H1 (cell line): ENCODE results near the gene SNHG17. TPM values are rescaled to one million over a fixed set of nuclear protein-coding genes. Genes with fewer than 3 reads are reported as not detected.
"Not testable (repeated sequence)": the region's sequence is repeated elsewhere in the genome, so short reads cannot be mapped to it uniquely, and the experiment has no call there.

ENCODE experiments used
- CTCF ChIA-PET: fragments of 300-600 bp; sonication (Branson Sonifier 250); formaldehyde crosslinking; loops from one replicate; lab custom pipeline; 2021; ENCODE audit not compliant: partially characterized antibody; lab: Charles Lee
- POLR2A ChIA-PET: fragments of 300-600 bp; sonication (Branson Sonifier 250); formaldehyde crosslinking; loops from one replicate; lab custom pipeline; 2021; ENCODE audit warnings: inconsistent platforms; ENCODE audit not compliant: partially characterized antibody; lab: Charles Lee
- DNase-seq, 2 experiments: peaks; one replicate each; pipeline versions ENCODE4 v3.0.0 to v3.0.0-alpha.2; 2010 to 2022; ENCODE audit warnings: low spot score in 2 of 2, low read depth in 1 of 2, mixed read lengths in 1 of 2
- FAIRE-seq: peaks from 2 replicates; lab custom pipeline; 2011; peaks lifted over from hg19 to GRCh38; lab: Jason Lieb, UNC
- H2AFZ ChIP-seq: 2 replicates; pipeline ENCODE4 v1.8.1; 2012; ENCODE audit warnings: low read length, inconsistent platforms
- H2AK5ac ChIP-seq: 2 replicates; pipeline ENCODE4 v1.6.1; 2013; ENCODE audit warnings: low read depth, low read length
- H2BK120ac ChIP-seq: replicated peaks from 2 replicates; pipeline ENCODE3; 2013; ENCODE audit warnings: low read depth, low read length, inconsistent platforms
- H2BK12ac ChIP-seq: 2 replicates; pipeline ENCODE4 v1.6.1; 2013; ENCODE audit warnings: low read depth, low read length
- H2BK15ac ChIP-seq: 2 replicates; pipeline ENCODE4 v1.6.1; 2013; ENCODE audit warnings: low read length
- H2BK20ac ChIP-seq: 2 replicates; pipeline ENCODE4 v1.6.1; 2013; ENCODE audit warnings: low read length
- H2BK5ac ChIP-seq: 2 replicates; pipeline ENCODE4 v1.6.1; 2013; ENCODE audit warnings: low read depth, low read length
- H3K14ac ChIP-seq: 2 replicates; pipeline ENCODE4 v1.6.1; 2013; ENCODE audit warnings: inconsistent platforms; ENCODE audit not compliant: insufficient read length
- H3K18ac ChIP-seq: 2 replicates; pipeline ENCODE4 v1.6.1; 2013; ENCODE audit warnings: low read length; ENCODE audit errors: extremely low read depth
- H3K23ac ChIP-seq: 2 replicates; pipeline ENCODE4 v1.6.1; 2013; ENCODE audit warnings: inconsistent platforms; ENCODE audit not compliant: insufficient read length
- H3K23me2 ChIP-seq: 2 replicates; pipeline ENCODE4 v1.6.1; 2013; ENCODE audit warnings: low read depth, low read length
- H3K27ac ChIP-seq: 2 replicates; pipeline ENCODE4 v1.6.1; 2011; ENCODE audit warnings: low read depth, low read length, inconsistent platforms
- H3K27me3 ChIP-seq, 4 experiments: replicated peaks in 1 of 4; 1 replicate in 1 of 4; 2 replicates in 3 of 4; pipeline versions ENCODE4 v1.6.1 to v1.8.1; 2011 to 2013; ENCODE audit warnings: low read length in 3 of 4, mild to moderate bottlenecking in 3 of 4, inconsistent platforms in 2 of 4, mixed read lengths in 2 of 4, moderate library complexity in 1 of 4; ENCODE audit not compliant: control insufficient read depth in 3 of 4, insufficient read depth in 3 of 4; ENCODE audit errors: extremely low read depth in 1 of 4
- H3K36me3 ChIP-seq, 4 experiments: 2 replicates each; pipeline versions ENCODE4 v1.6.1 to v1.8.1; 2011 to 2013; ENCODE audit warnings: mild to moderate bottlenecking in 4 of 4, low read length in 3 of 4, moderate library complexity in 2 of 4, control low read depth in 1 of 4, inconsistent platforms in 1 of 4; ENCODE audit not compliant: insufficient read depth in 4 of 4, control insufficient read depth in 2 of 4
- H3K4ac ChIP-seq: replicated peaks from 2 replicates; pipeline ENCODE3; 2013; ENCODE audit warnings: low read length, low read depth, mixed read lengths, inconsistent platforms; ENCODE audit not compliant: insufficient read length
- H3K4me1 ChIP-seq, 4 experiments: replicated peaks in 1 of 4; 1 replicate in 1 of 4; 2 replicates in 3 of 4; pipeline versions ENCODE4 v1.6.1 to v1.8.1; 2011 to 2013; ENCODE audit warnings: low read length in 3 of 4, inconsistent platforms in 2 of 4, mixed read lengths in 1 of 4; ENCODE audit not compliant: insufficient read depth in 4 of 4, control insufficient read depth in 3 of 4
- H3K4me2 ChIP-seq, 2 experiments: 2 replicates each; pipeline versions ENCODE4 v1.6.1 to v1.8.1; 2011 to 2013; ENCODE audit warnings: low read depth in 2 of 2, low read length in 2 of 2, control low read depth in 1 of 2, inconsistent platforms in 1 of 2, mild to moderate bottlenecking in 1 of 2; ENCODE audit not compliant: insufficient read depth in 1 of 2
- H3K4me3 ChIP-seq, 4 experiments: fragments of 200-600, 300-600 bp in 1 of 4; sonication (generic), shearing (Covaris generic), sonication (Bioruptor Twin) in 1 of 4; 2 replicates each; pipeline versions ENCODE4 v1.5.1 to v1.8.1; 2011 to 2016; ENCODE audit warnings: low read length in 4 of 4, low read depth in 3 of 4, control low read depth in 2 of 4, inconsistent platforms in 2 of 4, mild to moderate bottlenecking in 2 of 4, mixed read lengths in 1 of 4, moderate library complexity in 1 of 4; ENCODE audit not compliant: insufficient read depth in 2 of 4; ENCODE audit errors: extremely low read depth in 1 of 4
- H3K56ac ChIP-seq: replicated peaks from 2 replicates; pipeline ENCODE3; 2013; ENCODE audit warnings: low read depth, mild to moderate bottlenecking, mixed read lengths, low read length, inconsistent platforms; ENCODE audit not compliant: insufficient read length
- H3K79me1 ChIP-seq: 2 replicates; pipeline ENCODE4 v1.6.1; 2013; ENCODE audit warnings: low read depth, low read length, control low read depth
- H3K79me2 ChIP-seq, 2 experiments: 2 replicates each; pipeline versions ENCODE4 v1.6.1 to v1.8.1; 2012 to 2013; ENCODE audit warnings: low read length in 2 of 2, mild to moderate bottlenecking in 2 of 2, inconsistent platforms in 1 of 2; ENCODE audit not compliant: insufficient read depth in 2 of 2, control insufficient read depth in 1 of 2
- H3K9ac ChIP-seq, 4 experiments: replicated peaks in 1 of 4; 1 replicate in 1 of 4; 2 replicates in 3 of 4; pipeline versions ENCODE4 v1.6.1 to v1.8.1; 2011 to 2013; ENCODE audit warnings: low read depth in 3 of 4, low read length in 3 of 4, control low read depth in 2 of 4, mild to moderate bottlenecking in 2 of 4, moderate library complexity in 2 of 4, inconsistent platforms in 1 of 4; ENCODE audit errors: extremely low read depth in 1 of 4
- H3K9me3 ChIP-seq, 2 experiments: 2 replicates each; pipeline versions ENCODE4 v1.6.1 to v1.8.1; 2012 to 2013; ENCODE audit warnings: mild to moderate bottlenecking in 2 of 2, moderate library complexity in 2 of 2, control low read depth in 1 of 2, inconsistent platforms in 1 of 2, low read depth in 1 of 2, low read length in 1 of 2, mixed read lengths in 1 of 2; ENCODE audit not compliant: insufficient read depth in 2 of 2
- H4K20me1 ChIP-seq, 2 experiments: replicated peaks in 1 of 2; 2 replicates each; pipeline versions ENCODE3 to v1.8.1; 2011 to 2013; ENCODE audit warnings: inconsistent platforms in 2 of 2, low read length in 2 of 2, mild to moderate bottlenecking in 1 of 2; ENCODE audit not compliant: insufficient read depth in 2 of 2, control insufficient read depth in 1 of 2
- H4K5ac ChIP-seq: 2 replicates; pipeline ENCODE4 v1.6.1; 2013; ENCODE audit warnings: low read length, low read depth, mixed read lengths, inconsistent platforms; ENCODE audit not compliant: insufficient read length
- H4K8ac ChIP-seq: 2 replicates; pipeline ENCODE4 v1.8.0; 2013; ENCODE audit warnings: mild to moderate bottlenecking, moderate library complexity, low read length, inconsistent platforms; ENCODE audit not compliant: insufficient read depth; ENCODE audit errors: extremely low read depth
- H4K91ac ChIP-seq: replicated peaks from 2 replicates; pipeline ENCODE3; 2013; ENCODE audit warnings: low read length, mixed read lengths, inconsistent platforms; ENCODE audit not compliant: insufficient read length
- WGBS, 2 experiments: shearing (Covaris generic) in 1 of 2; methylation state at CpG; one replicate each; pipeline versions ENCODE4 v1.1.6 to v1.1.7; 2013 to 2015; ENCODE audit warnings: low lambda C conversion rate in 2 of 2, mixed read lengths in 2 of 2, inconsistent platforms in 1 of 2, low coverage in 1 of 2, missing lambda C conversion rate in 1 of 2; ENCODE audit not compliant: insufficient replicate concordance in 2 of 2, insufficient coverage in 1 of 2, insufficient read length in 1 of 2; ENCODE audit errors: extremely low coverage in 1 of 2, missing lambda C conversion rate in 1 of 2; 5-methylcytosine and 5-hydroxymethylcytosine counted together
- polyA plus RNA-seq, 7 experiments: library from polyadenylated mRNA; depleted of rRNA in 3 of 7; stranded (reverse) in 5 of 7; unstranded in 2 of 7; fragments of >200 nt in 5 of 7; fragments of 200-250 nt in 2 of 7; gene quantifications; 1 replicate in 5 of 7; 2 replicates in 1 of 7; 4 replicates in 1 of 7; pipeline versions ENCODE4 v1.2.1 to v1.2.3, GENCODE V29; 2011 to 2013; ENCODE audit warnings: missing spikeins in 2 of 7, mixed read lengths in 2 of 7
- total RNA-seq: library from RNA; stranded (reverse); fragmentation: NEBNext Ultra II Directional; extraction: Animal tissue kit (Norgen Biotek cat#: 25700); gene quantifications from 2 replicates; pipeline ENCODE4 v1.2.1, GENCODE V29; 2021

Gene SNHG17
- total and polyA plus RNA-seq, 2 of the 8 experiments (the other 6 are each of a cell fraction or from before 2014, with no cell fraction given) = 59.4 to 59.8 TPM

DNA sequence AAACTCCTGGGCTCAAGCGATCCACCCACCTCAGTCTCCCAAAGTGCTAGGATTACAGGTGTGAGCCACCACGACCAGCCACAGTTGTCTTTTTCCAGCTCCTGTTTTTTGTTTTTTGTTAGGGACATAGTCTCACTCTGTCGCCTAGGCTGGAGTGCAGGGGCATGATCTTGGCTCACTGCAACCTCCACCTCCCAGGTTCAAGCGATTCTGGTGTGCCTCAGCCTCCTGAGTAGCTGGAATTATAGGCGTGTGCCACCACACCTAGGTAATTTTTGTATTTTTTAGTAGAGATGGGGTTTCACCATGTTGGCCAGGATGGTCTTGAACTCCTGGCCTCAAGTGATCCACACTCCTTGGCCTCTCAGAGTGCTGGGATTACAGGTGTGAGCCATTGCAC, 2.3 kb downstream of the SNHG17 start:
- H3K9ac ChIP-seq = 0 out of 7 replicates have a peak overlapping the region, but pooled peaks of 1 of the 4 experiments have one; percentile 18

More for the DNA sequence above, 2.3 kb downstream of the SNHG17 start:
- ChIA-PET POLR2A (interaction anchor here (1.0 to 13.7 kb wide), 6 partner anchors 14 to 94 kb away, joined by 3 to 420 read pairs (median 50); partner anchors contain the start of gene RALGAPB), CTCF (interaction anchor here (0.6 to 7.4 kb wide), 5 partner anchors 12 to 189 kb away, joined by 3 to 85 read pairs (median 3); partner anchors contain the start of gene RALGAPB)
- peaks cover 0 to 17% (median 7%) of the 10 kb centered on the region in 4 experiments; a peak in 6 of 7 replicates for H3K4me1 ChIP-seq
- DNase-seq, H2AK5ac ChIP-seq, H2AFZ ChIP-seq, H3K27me3 ChIP-seq, H3K4ac ChIP-seq, H3K14ac ChIP-seq, H4K8ac ChIP-seq, H2BK15ac ChIP-seq, FAIRE-seq, H3K56ac ChIP-seq, H3K27ac ChIP-seq, H4K91ac ChIP-seq, H2BK12ac ChIP-seq, H3K18ac ChIP-seq, H3K9me3 ChIP-seq, H4K5ac ChIP-seq, H3K23ac ChIP-seq, H2BK120ac ChIP-seq, H3K23me2 ChIP-seq, H2BK20ac ChIP-seq: not testable (repeated sequence)
- peaks cover 35 to 42% of the 10 kb centered on the region in 2 experiments for H4K20me1 ChIP-seq
- H3K79me1 ChIP-seq = peaks cover 32% of the 10 kb centered on the region
- peak overlapping the region; percentile 97 to 99; a peak in 1 of 4 replicates for H3K4me2 ChIP-seq
- peak overlapping the region in 1 of 4 experiments; percentile 7; a peak in 2 of 8 replicates for H3K4me3 ChIP-seq
- H3K79me2 ChIP-seq = peaks cover 41 to 67% of the 10 kb centered on the region in 2 experiments
- H2BK5ac ChIP-seq = peak overlapping the region; percentile 5; the same call in 1 of the 2 replicates
- WGBS, 2 experiments = 87% methylated on average over 5 of the region's 5 CpGs; no CpG with 5 or more reads in 1 of the 2 experiments
- peaks cover 42 to 67% (median 56%) of the 10 kb centered on the region in 4 experiments for H3K36me3 ChIP-seq
